PC-9 (cell line): ENCODE measurements around the gene STK40.

Experiments used
- CTCF ChIP-seq: fragments of 200-600 bp; sonication (generic); conservative IDR thresholded peaks from 2 replicates; pipeline ENCODE4 v1.6.1; 2017; ENCODE audit warnings: mixed run types, antibody characterized with exemption, mild to moderate bottlenecking, moderate library complexity
- EZH2 ChIP-seq: fragments of 200-600 bp; sonication (generic); IDR thresholded peaks from 2 replicates; pipeline ENCODE4 v1.8.0; 2017; ENCODE audit warnings: antibody characterized with exemption, low read depth

DNA sequence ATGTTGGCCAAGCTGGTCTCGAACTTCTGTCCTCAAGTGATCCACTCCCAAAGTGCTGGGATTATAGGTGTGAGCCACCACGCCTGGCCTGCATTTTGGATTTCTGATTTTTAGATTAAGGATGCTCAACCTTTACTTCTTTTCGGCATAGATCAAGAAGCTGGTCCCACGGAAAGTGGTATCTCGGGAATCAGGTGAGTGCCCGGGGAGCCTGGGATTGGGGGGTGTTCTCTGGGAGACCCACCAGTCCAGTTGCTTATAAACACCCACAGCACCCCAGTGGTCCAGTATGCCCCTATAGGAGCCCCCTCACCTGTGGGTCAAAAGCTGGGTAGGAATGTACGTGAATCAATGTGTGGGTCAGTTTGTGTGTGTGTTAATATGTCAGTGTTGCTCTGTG lies 76.3 kb downstream of the STK40 start:
- no peak for TF ChIP-seq CTCF
- TF ChIP-seq EZH2, result no peak
